ENCODE measurements around the gene MB21D2. TPM values are rescaled to one million over a fixed set of nuclear protein-coding genes. Genes with fewer than 3 reads are reported as not detected.

The MB21D2 gene
- total and polyA plus RNA-seq, 2 of the 8 experiments (the other 6 are each of a cell fraction or from before 2014, with no cell fraction given) = 10.0 to 21.0 TPM

GRCh38 chr3:192778508-192778907, 139.1 kb downstream of the MB21D2 start:
- Histone ChIP-seq H3K36me3 (ENCODE audit: control insufficient read depth in 2 of 4, insufficient read depth in 4 of 4, low read length in 3 of 4) (no peaks in the 10 kb centered on the region), H2AK5ac (ENCODE audit: low read depth, low read length) (no peak overlapping the region), H3K79me1 (ENCODE audit: low read depth, low read length) (no peaks in the 10 kb centered on the region), H4K91ac (replicated peaks; ENCODE audit: insufficient read length, low read length) (no peak overlapping the region), H3K14ac (ENCODE audit: insufficient read length) (no peak overlapping the region), H2BK120ac (replicated peaks; ENCODE audit: low read depth, low read length) (no peak overlapping the region), H3K4me1 (replicated peaks in 1 of 4; ENCODE audit: control insufficient read depth in 3 of 4, insufficient read depth in 4 of 4, low read length in 3 of 4) (no peaks in the 10 kb centered on the region), H3K4ac (replicated peaks; ENCODE audit: insufficient read length, low read depth, low read length) (no peak overlapping the region), H3K23me2 (ENCODE audit: low read depth, low read length) (no peaks in the 10 kb centered on the region), H4K20me1 (replicated peaks in 1 of 2; ENCODE audit: control insufficient read depth in 1 of 2, insufficient read depth in 2 of 2, low read length in 2 of 2) (no peaks in the 10 kb centered on the region), H2BK20ac (ENCODE audit: low read length) (no peak overlapping the region), H2BK5ac (ENCODE audit: low read depth, low read length) (no peak overlapping the region), H3K18ac (ENCODE audit: extremely low read depth, low read length) (no peak overlapping the region), H3K27ac (ENCODE audit: low read depth, low read length) (no peak overlapping the region), H2BK15ac (ENCODE audit: low read length) (no peak overlapping the region), H3K4me2 (ENCODE audit: insufficient read depth in 1 of 2, low read depth in 2 of 2, low read length in 2 of 2) (no peak overlapping the region), H4K8ac (ENCODE audit: extremely low read depth, insufficient read depth, low read length) (no peak overlapping the region), H3K79me2 (ENCODE audit: control insufficient read depth in 1 of 2, insufficient read depth in 2 of 2, low read length in 2 of 2) (no peaks in the 10 kb centered on the region), H3K27me3 (replicated peaks in 1 of 4; ENCODE audit: control insufficient read depth in 3 of 4, extremely low read depth in 1 of 4, insufficient read depth in 3 of 4, low read length in 3 of 4) (no peaks in the 10 kb centered on the region), H3K9me3 (ENCODE audit: insufficient read depth in 2 of 2, low read depth in 1 of 2, low read length in 1 of 2) (peaks cover 10 to 20% of the 10 kb centered on the region in 2 experiments; a peak in 3 of 4 replicates), H3K56ac (replicated peaks; ENCODE audit: insufficient read length, low read depth, low read length) (no peak overlapping the region), H3K23ac (ENCODE audit: insufficient read length) (no peak overlapping the region), H3K4me3 (ENCODE audit: extremely low read depth in 1 of 4, insufficient read depth in 2 of 4, low read depth in 3 of 4, low read length in 4 of 4) (no peak overlapping the region), H4K5ac (ENCODE audit: insufficient read length, low read depth, low read length) (no peak overlapping the region), H2AFZ (ENCODE audit: low read length) (no peak overlapping the region), H2BK12ac (ENCODE audit: low read depth, low read length) (no peak overlapping the region), H3K9ac (replicated peaks in 1 of 4; ENCODE audit: extremely low read depth in 1 of 4, low read depth in 3 of 4, low read length in 3 of 4) (no peak overlapping the region)
- WGBS, 2 experiments (ENCODE audit: extremely low coverage in 1 of 2, insufficient coverage in 1 of 2, insufficient read length in 1 of 2, insufficient replicate concordance in 2 of 2, low coverage in 1 of 2, low lambda C conversion rate in 2 of 2, missing lambda C conversion rate in 1 of 2) = 94% methylated on average over 3 of the region's 3 CpGs; no CpG with 5 or more reads in 1 of the 2 experiments
- CTCF ChIA-PET (ENCODE audit: partially characterized antibody) = interaction anchor here (1.8 to 4.2 kb wide), 2 partner anchors 11 to 25 kb away, joined by 4 to 19 read pairs; no protein-coding TSS in a partner anchor
- FAIRE-seq = no peak
- DNase-seq (ENCODE audit: low read depth in 1 of 2, low spot score in 2 of 2) = no peak
- POLR2A ChIA-PET (ENCODE audit: partially characterized antibody) = no interaction called here
- TF ChIP-seq CREB1 (IDR thresholded peaks at IDR 0.05) (no peak), SAP30 (IDR thresholded peaks at IDR 0.05; ENCODE audit: insufficient read depth, insufficient replicate concordance, low read length) (no peak), MAX (IDR thresholded peaks at IDR 0.05) (no peak), USF2 (IDR thresholded peaks at IDR 0.05; ENCODE audit: low read length) (no peak), YY1 (IDR thresholded peaks at IDR 0.05; ENCODE audit: low read depth, low read length) (no peak), SP4 (IDR thresholded peaks at IDR 0.05; ENCODE audit: low read length) (no peak)

Measured in H1 (cell line).